A549 treated with CpdA at 1 μM for 4 hours (cell line): ENCODE data around the gene CRIP2. TPM values are rescaled to one million over a fixed set of nuclear protein-coding genes. Genes with fewer than 3 reads are reported as not detected.

Experiments used
- total RNA-seq: library from RNA; stranded (reverse); fragments of 200-300 nt; extraction: Qiagen RNA extraction; gene quantifications from 5 replicates; pipeline ENCODE4 v1.2.3, GENCODE V29; 2022; ENCODE audit warnings: low read depth

The CRIP2 gene, protein sequence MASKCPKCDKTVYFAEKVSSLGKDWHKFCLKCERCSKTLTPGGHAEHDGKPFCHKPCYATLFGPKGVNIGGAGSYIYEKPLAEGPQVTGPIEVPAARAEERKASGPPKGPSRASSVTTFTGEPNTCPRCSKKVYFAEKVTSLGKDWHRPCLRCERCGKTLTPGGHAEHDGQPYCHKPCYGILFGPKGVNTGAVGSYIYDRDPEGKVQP
- 92.8 to 162 TPM (median 146 TPM) in 5 replicates for total RNA-seq

DNA sequence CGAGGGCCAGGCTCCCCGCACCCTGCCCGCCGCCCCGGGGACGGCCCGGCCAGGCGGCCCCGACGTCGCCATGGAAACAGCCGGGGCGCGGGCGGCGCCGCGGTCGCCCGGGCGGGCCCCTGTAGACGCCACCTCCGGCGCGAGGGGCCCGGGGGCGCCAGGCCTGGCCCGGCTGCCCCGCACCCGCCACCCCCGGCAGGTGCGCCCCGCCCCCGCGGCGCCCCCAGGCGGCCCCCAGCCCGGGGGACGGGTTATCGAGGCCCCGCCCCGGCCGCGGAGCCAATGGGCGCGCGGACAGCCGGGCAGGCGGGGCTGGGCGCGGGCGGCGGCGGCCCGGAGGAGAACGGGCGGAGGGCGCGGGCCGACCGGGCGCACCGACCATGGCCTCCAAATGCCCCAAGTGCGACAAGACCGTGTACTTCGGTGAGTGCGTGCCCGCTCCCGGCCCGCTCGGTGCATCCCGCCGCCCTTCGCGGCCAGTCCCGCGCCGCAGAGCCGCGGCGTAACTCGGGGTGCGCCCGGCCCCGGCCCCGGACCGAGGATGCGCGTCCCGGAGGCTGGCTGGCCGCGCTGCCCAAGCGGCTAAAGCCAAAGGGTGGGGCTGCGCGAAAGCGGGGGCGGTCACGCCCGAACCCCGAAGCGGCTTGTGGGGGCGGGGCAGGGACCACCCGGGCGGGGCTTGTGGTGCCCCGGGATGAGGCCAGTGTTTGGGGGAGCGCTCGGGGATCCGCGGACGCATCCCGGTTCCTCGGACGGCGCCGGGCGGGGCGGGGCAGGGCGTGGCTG is at the start of gene CRIP2:
Gene CRIP2 (plus strand): TSS at position 339 of the 786 bp plus-strand sequence. CDS start 42 bp downstream, at position 381.

GRCh38 chr14:105486163-105486973 is 11.7 kb downstream of the CRIP2 start, which contains the start of gene CRIP1:
CRIP1 (plus strand) TSS chr14:105486886; CDS start chr14:105487260, 374 bp downstream.

DNA sequence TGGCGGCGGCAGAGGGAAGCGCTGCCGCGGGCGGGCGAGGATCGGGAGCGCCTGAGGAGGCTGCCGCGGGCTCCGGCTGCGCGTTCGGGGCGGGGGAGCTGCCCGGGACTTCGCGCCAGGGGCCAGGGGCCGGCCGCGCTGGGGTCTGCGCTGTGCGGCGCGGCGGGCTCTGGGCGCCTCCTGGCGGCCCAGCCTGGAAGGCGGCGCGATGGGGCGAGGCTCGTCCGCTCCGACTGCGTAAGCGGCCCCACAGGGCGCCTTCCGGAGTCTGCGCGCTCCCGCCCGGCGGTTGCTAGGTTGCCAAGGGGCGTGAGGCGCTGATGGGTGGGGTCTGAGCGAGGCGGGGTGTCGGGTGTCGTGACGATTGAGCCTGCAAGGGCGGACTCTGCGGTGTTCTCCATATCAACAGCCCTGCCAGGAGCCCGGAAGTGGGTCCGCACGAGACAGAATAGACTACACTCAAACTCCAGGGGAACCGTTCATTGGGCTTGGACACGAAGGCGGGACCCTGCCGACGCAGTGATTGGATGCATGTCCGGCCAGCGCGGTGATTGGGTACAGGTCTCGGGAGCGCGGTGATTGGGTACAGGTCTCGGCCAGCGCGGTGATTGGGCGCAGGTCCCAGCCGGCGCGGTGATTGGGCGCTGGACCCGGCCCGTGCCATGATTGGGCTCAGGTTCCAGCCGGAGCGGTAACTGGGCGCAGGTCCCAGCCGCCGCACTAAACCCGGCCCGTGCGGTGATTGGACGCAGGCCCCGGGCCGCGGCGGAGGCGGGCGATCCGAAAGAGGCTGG is 16.1 kb downstream of the CRIP2 start, which contains the start of gene TEDC1:
Gene TEDC1 (plus strand): TSS at position 675 of the 794 bp plus-strand sequence. CDS start 130 bp downstream, outside the sequence.

DNA sequence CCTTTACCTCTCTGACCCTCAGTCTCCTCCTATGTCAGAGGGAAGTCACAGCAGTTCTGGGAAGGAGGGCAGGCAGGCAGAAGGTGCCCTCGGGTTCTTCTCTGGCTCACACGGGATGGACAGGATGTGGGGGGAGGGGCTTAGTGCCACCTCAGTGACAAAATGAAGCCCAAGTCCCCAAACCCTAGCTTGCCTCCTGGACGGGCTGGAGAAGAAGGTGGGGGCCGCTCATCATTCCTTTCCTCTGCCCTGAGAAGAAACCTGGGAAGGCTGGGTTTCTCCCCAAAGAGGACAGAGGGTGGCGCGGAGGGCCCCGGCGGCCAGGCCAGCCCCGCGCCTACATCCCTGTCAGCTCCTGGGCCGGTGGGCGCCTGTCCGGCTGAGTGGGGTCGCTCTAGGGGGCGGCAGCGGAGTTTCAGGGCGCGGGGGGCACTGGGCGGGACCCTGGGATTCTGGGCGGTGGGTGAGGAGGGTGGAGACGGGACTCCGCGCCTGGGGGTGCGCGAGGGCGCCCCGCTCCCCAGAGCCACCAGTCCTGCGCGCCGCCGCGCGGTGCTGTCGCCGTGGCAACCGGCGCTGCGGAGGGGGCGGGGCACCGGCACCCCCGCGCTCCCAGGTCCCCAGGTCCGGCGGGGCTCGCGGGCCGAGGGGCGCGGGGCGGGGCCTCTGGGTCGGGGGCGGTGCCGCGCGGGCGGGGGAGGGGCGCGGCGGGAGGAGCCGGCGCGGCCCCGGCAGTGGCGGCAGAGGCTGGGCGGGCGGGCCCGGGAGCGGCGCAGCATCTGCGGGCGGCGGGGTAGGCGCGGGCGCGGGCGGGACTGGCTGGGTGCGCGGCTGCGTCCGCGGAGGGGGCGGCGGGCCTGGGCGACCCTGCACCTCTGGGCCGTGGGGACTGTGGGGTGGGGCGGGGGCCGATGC is 51.5 kb downstream of the CRIP2 start, which contains the start of gene TMEM121:
Gene TMEM121 (plus strand): TSS at position 723 of the 915 bp plus-strand sequence. CDS start 2,252 bp downstream, outside the sequence.

Other genes with a start within 250 kb of the CRIP2 start
- 28.9 to 42.9 TPM (median 40.2 TPM) in 5 replicates for gene BTBD6, start 226.3 kb upstream of the CRIP2 start, total RNA-seq
- gene BRF1, start 173.8 kb upstream of the CRIP2 start, total RNA-seq, result 22.2 to 28.9 TPM (median 27.6 TPM) in 5 replicates
- 20.3 to 30.9 TPM (median 24.2 TPM) in 5 replicates for gene PACS2, start 160.1 kb upstream of the CRIP2 start, total RNA-seq
- 0.08 to 0.28 TPM (median 0.22 TPM) in 4 of 5 replicates, not detected in the other for gene TEX22, start 76.3 kb upstream of the CRIP2 start, total RNA-seq
- 57.8 to 88.0 TPM (median 75.8 TPM) in 5 replicates for gene MTA1, start 55.0 kb upstream of the CRIP2 start, total RNA-seq
- gene CRIP1, start 12.1 kb downstream of the CRIP2 start, total RNA-seq, result 1,651 to 1,885 TPM (median 1,685 TPM) in 5 replicates
- 32.7 to 51.3 TPM (median 43.3 TPM) in 5 replicates for gene TEDC1, start 16.4 kb downstream of the CRIP2 start, total RNA-seq
- gene TMEM121, start 51.8 kb downstream of the CRIP2 start, total RNA-seq, result 3.2 to 9.7 TPM (median 9.0 TPM) in 5 replicates